ENCODE results near the gene SLC23A2. TPM values are rescaled to one million over a fixed set of nuclear protein-coding genes. Genes with fewer than 3 reads are reported as not detected.
A peak's percentile ranks its signal among the peaks of the same experiment; 100 is the strongest.

SLC23A2 gene
- total RNA-seq, 1 experiment from 2014 or later, result 5.1 TPM

DNA sequence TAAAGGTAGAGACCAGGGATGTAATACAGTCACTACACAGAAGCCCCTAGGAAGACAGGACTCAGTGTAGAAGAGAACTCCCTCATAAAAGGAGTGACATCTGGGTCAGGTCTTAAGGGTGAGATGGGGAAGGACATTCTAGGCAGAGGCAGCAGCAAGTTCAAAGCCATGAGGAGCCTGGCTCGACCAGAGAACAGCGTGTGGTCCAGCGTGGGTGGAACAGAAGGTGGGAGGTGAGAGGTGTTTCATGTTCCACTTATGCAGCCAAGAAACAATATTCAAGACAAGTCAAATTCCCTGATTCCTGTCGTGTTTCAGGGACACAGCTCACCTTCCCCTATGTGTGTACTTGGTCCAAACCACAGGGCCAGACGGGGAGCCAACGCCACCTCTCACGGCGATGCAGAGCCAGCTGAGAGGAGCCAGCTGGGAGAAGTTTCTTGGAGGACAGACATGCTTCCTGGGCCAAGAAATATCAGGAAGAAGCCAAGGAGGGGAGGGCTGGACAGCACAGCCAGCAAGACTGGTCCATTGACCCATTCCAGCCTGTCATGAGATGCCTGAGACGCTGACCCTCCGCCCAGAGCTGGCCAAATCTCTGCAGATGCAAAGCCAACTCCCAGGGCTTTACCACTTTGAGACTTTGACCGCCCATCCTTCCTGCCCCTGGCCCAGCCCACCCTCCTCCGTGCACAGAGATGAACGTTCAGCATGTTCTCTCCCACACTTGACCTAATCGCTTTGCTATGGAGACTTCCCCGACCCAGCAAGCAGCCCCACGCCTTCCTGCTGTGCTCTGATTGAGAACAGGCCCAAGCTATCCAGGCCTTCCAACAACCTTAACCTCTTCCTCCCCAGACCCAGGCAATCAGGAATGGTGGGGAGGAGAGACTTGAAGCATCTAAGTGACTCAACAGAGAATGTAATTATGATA lies 165.8 kb downstream of the SLC23A2 start:
- H3K36me3 ChIP-seq, result no peaks in the 10 kb centered on the region
- no peak overlapping the region for H3K4me3 ChIP-seq
- H3K9me3 ChIP-seq, result no peaks in the 10 kb centered on the region
- peak; percentile 88 for DNase-seq
- H3K27me3 ChIP-seq, result no peaks in the 10 kb centered on the region

- Histone ChIP-seq H3K4me3 (no peak overlapping the region), H3K36me3 (no peaks in the 10 kb centered on the region), H3K9me3 (no peaks in the 10 kb centered on the region), H3K27me3 (no peaks in the 10 kb centered on the region)
- no peak for DNase-seq
These were observed 168.1 kb downstream of the SLC23A2 start for GRCh38 chr20:4833074-4833728.

DNA sequence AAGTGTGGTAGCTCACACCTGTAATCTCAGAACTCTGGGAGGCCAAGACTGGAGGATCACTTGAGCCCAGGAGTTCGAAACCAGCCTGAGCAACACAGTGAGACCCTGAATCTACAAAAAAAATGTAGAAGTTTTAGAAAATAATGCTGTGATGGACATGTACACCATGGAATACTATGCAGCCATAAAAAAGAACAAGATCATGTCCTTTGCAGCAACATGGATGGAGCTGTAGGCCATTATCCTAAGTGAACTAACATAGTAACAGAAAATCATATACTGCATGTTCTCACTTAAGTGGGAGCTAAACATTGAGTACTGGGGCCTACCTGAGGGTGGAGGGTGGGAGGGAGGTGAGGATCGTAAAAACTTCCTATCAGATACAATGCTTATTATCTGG lies 168.8 kb downstream of the SLC23A2 start:
- no peak for DNase-seq
- Histone ChIP-seq H3K27me3 (no peaks in the 10 kb centered on the region), H3K9me3 (no peaks in the 10 kb centered on the region), H3K36me3 (no peaks in the 10 kb centered on the region), H3K4me3 (no peak overlapping the region)

GRCh38 chr20:4830696-4831095 lies 170.6 kb downstream of the SLC23A2 start:
- no peak for DNase-seq

GRCh38 chr20:4830259-4830658 lies 171.1 kb downstream of the SLC23A2 start:
- Histone ChIP-seq H3K27me3 (no peaks in the 10 kb centered on the region), H3K4me3 (no peak overlapping the region), H3K36me3 (no peaks in the 10 kb centered on the region), H3K9me3 (no peaks in the 10 kb centered on the region)
- DNase-seq, result no peak

More at GRCh38 chr20:4830696-4831095, 170.6 kb downstream of the SLC23A2 start:
- H3K36me3 ChIP-seq, result no peaks in the 10 kb centered on the region
- H3K9me3 ChIP-seq, result no peaks in the 10 kb centered on the region
- no peaks in the 10 kb centered on the region for H3K27me3 ChIP-seq
- H3K4me3 ChIP-seq, result no peak overlapping the region

GRCh38 chr20:4829514-4830215 lies 171.6 kb downstream of the SLC23A2 start:
- H3K9me3 ChIP-seq, result no peaks in the 10 kb centered on the region
- no peaks in the 10 kb centered on the region for H3K27me3 ChIP-seq
- H3K36me3 ChIP-seq, result no peaks in the 10 kb centered on the region
- no peak overlapping the region for H3K4me3 ChIP-seq
- no peak for DNase-seq

- Histone ChIP-seq H3K36me3 (no peaks in the 10 kb centered on the region), H3K4me3 (no peak overlapping the region), H3K27me3 (no peaks in the 10 kb centered on the region), H3K9me3 (no peaks in the 10 kb centered on the region)
- no peak for DNase-seq
These were observed 172.3 kb downstream of the SLC23A2 start for GRCh38 chr20:4828830-4829513.

DNA sequence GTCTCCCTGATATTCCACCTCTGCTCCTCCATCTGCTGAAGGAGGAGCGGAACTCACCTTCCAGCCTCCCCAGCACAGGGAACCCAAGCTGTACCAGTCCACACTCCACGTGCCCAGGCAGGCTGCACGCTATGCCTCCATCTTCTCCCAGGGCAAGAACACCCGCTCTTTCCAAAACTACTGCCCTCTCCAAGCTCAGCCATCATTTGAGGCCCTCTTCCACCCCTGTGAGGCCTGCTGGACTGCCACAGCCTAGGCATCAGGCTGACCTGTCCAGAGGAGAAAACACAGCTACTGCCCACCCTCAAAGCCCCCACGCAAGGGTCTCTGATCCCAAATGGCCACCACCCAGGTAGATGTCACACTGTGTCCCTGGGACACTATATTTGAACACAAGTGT lies 179.7 kb downstream of the SLC23A2 start:
- H3K4me3 ChIP-seq, result no peak overlapping the region
- no peaks in the 10 kb centered on the region for H3K27me3 ChIP-seq
- no peaks in the 10 kb centered on the region for H3K36me3 ChIP-seq
- DNase-seq, result no peak
- H3K9me3 ChIP-seq, result no peaks in the 10 kb centered on the region

DNA sequence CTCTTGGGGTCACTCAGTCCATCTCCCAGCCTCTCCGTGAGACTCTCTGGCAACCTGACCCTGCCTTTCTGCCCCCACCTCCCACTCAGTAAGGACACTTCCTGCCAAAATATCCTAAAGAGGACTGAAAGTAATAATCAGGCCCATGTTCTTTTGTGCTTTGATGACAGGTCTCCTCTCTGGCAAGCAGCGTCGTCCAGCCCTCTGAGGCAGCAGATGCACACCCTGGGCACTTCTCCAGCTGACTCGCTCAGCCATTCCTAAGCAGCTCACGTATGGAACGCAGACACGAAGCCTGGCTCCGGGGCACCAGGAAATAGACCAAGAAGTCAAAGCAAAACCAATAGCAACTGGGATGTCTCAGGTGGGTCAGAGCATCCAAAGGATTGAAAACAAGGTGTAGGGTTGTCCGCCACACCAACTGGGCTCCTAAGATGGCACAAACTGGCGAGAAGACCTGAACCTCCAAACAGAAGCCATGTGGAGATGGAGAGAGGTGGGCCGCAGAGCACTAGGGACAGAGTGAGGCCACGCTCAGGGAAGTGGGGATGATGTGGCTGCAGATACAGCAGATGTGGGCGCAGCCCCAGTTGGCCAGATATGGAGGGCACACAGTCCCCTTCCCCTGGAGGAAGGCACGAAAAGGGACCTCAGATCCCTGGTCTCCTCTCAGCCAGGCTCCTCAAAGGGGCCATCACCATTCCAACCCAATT lies 180.3 kb downstream of the SLC23A2 start:
- DNase-seq, result peak; percentile 91
- no peaks in the 10 kb centered on the region for H3K9me3 ChIP-seq
- no peaks in the 10 kb centered on the region for H3K36me3 ChIP-seq
- H3K27me3 ChIP-seq, result no peaks in the 10 kb centered on the region
- H3K4me3 ChIP-seq, result no peak overlapping the region

DNA sequence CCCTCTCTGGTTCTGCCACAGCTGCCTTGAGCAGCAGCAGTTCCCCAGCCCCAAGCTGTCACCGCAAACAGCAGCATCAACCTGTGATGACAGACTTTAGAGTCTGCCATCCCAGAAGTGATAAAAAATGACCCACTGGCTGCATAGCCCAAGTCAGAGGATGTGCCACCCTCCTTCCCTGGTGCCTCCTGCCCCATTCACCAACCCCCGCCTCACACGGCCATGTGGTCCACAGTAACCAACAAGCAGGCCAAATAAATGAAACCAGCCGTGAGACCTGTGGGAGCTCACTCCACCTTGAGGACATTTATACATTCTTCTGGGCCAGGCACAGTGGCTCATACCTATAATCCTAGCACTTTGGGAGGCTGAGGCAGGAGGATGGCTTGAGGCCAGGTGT lies 181.4 kb downstream of the SLC23A2 start:
- Histone ChIP-seq H3K27me3 (no peaks in the 10 kb centered on the region), H3K36me3 (no peaks in the 10 kb centered on the region), H3K9me3 (no peaks in the 10 kb centered on the region), H3K4me3 (no peak overlapping the region)
- no peak for DNase-seq

- no peaks in the 10 kb centered on the region for H3K36me3 ChIP-seq
- no peak for DNase-seq
These were observed 184.1 kb downstream of the SLC23A2 start for GRCh38 chr20:4817230-4817671.

DNA sequence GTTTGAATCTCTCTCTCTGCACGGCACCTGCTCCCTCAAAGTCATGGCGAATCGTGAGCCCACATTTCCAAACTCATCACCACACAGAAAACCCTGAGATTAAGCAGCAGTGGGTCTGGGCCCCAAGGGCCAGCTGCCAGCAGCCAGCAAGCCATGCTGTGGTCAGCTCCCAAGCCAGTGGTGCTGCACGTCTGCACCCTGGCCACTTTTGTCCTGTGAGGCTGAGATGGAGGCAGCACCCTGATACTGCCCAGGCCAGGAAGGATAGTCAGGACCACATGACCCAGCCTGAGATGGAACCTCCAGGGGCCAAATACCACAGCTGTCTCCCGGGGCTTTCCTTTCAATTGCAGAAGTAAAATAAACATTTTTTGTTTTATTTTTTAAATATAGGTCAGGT lies 185.7 kb downstream of the SLC23A2 start:
- Histone ChIP-seq H3K36me3 (no peaks in the 10 kb centered on the region), H3K4me3 (no peak overlapping the region), H3K27me3 (no peaks in the 10 kb centered on the region), H3K9me3 (no peaks in the 10 kb centered on the region)
- DNase-seq, result no peak

More at GRCh38 chr20:4817230-4817671, 184.1 kb downstream of the SLC23A2 start:
- Histone ChIP-seq H3K9me3 (no peaks in the 10 kb centered on the region), H3K27me3 (no peaks in the 10 kb centered on the region), H3K4me3 (no peak overlapping the region)

- no peak for DNase-seq
- Histone ChIP-seq H3K27me3 (no peaks in the 10 kb centered on the region), H3K4me3 (no peak overlapping the region)
These were observed 186.5 kb downstream of the SLC23A2 start for GRCh38 chr20:4814696-4815252.

GRCh38 chr20:4813863-4814695 lies 187.2 kb downstream of the SLC23A2 start:
- H3K4me3 ChIP-seq, result no peak overlapping the region
- no peaks in the 10 kb centered on the region for H3K27me3 ChIP-seq
- no peaks in the 10 kb centered on the region for H3K9me3 ChIP-seq
- no peak for DNase-seq
- H3K36me3 ChIP-seq, result no peaks in the 10 kb centered on the region

More at GRCh38 chr20:4814696-4815252, 186.5 kb downstream of the SLC23A2 start:
- no peaks in the 10 kb centered on the region for H3K36me3 ChIP-seq
- no peaks in the 10 kb centered on the region for H3K9me3 ChIP-seq
